HepG2 (cell line): ENCODE results near the gene MLX. TPM values are rescaled to one million over a fixed set of nuclear protein-coding genes. Genes with fewer than 3 reads are reported as not detected.
A peak's percentile ranks its signal among the peaks of the same experiment; 100 is the strongest.

ENCODE experiments used
- ELF4 ChIP-seq: sonication (generic); formaldehyde crosslinking; IDR thresholded peaks from 2 replicates; pipeline ENCODE4 v1.5.0; 2020; ENCODE audit warnings: missing genetic modification reagents, mild to moderate bottlenecking, moderate library complexity, borderline replicate concordance
- HMG20A ChIP-seq: IDR thresholded peaks from 2 replicates; pipeline ENCODE4 v1.6.1; 2016; ENCODE audit warnings: borderline replicate concordance
- MED1 ChIP-seq: sonication (generic); formaldehyde crosslinking; IDR thresholded peaks from 2 replicates; pipeline ENCODE4 v1.4.0; 2020; ENCODE audit warnings: missing genetic modification reagents
- NONO ChIP-seq, 2 experiments: fragments of 450-650 bp in 1 of 2; sonication (generic) in 1 of 2; formaldehyde crosslinking in 1 of 2; IDR thresholded peaks in 1 of 2; conservative IDR thresholded peaks in 1 of 2; 2 replicates each; pipeline versions ENCODE4 v1.6.1 to v1.8.0; 2017 to 2022; ENCODE audit warnings: mild to moderate bottlenecking in 1 of 2, missing genetic modification reagents in 1 of 2, moderate library complexity in 1 of 2
- TOPORS ChIP-seq: sonication (generic); formaldehyde crosslinking; IDR thresholded peaks from 2 replicates; pipeline ENCODE4 v1.8.0; 2023; ENCODE audit warnings: mild to moderate bottlenecking, missing genetic modification reagents
- ZNF788 ChIP-seq: sonication (generic); formaldehyde crosslinking; IDR thresholded peaks from 2 replicates; pipeline ENCODE4 v1.5.0; 2020; ENCODE audit warnings: mild to moderate bottlenecking, missing genetic modification reagents, borderline replicate concordance
- ZSCAN25 ChIP-seq: sonication (generic); formaldehyde crosslinking; IDR thresholded peaks from 2 replicates; pipeline ENCODE4 v1.8.0; 2022; ENCODE audit warnings: mild to moderate bottlenecking, missing genetic modification reagents
- polyA plus RNA-seq, 8 experiments: library from polyadenylated mRNA; depleted of rRNA in 3 of 8; stranded (reverse) in 7 of 8; unstranded in 1 of 8; fragments of >200 nt; fragmentation: Illumina TruSeq in 4 of 8; extraction: Trizol in 4 of 8; gene quantifications; 2 replicates each; pipeline versions ENCODE4 v1.2.1 to v1.2.3, GENCODE V29; 2011 to 2016; ENCODE audit warnings: low read depth in 4 of 8, missing spikeins in 1 of 8, mixed read lengths in 1 of 8; ENCODE audit not compliant: insufficient read depth in 1 of 8
- total RNA-seq, 5 experiments: library from RNA; depleted of rRNA; stranded (reverse); fragments of >200 nt; fragmentation: Illumina TruSeq; extraction: Trizol; gene quantifications; 2 replicates each; pipeline ENCODE4 v1.2.3, GENCODE V29; 2016; ENCODE audit warnings: low read depth in 1 of 5
- TF ChIP-seq, protein P1 (sequence below): sonication (generic); formaldehyde crosslinking; IDR thresholded peaks from 2 replicates; pipeline ENCODE4 v1.4.0; 2020; ENCODE audit warnings: mild to moderate bottlenecking, missing genetic modification reagents
- TF ChIP-seq, protein P2 (sequence below): sonication (generic); formaldehyde crosslinking; IDR thresholded peaks from 2 replicates; pipeline ENCODE4 v1.9.0; 2021; ENCODE audit warnings: mild to moderate bottlenecking, missing genetic modification reagents
- TF ChIP-seq, protein P3 (sequence below): sonication (generic); formaldehyde crosslinking; IDR thresholded peaks from 2 replicates; pipeline ENCODE4 v1.4.0; 2020; ENCODE audit warnings: mild to moderate bottlenecking, missing genetic modification reagents
- TF ChIP-seq, protein P4 (sequence below): sonication (generic); formaldehyde crosslinking; IDR thresholded peaks from 2 replicates; pipeline ENCODE4 v1.5.0; 2020; ENCODE audit warnings: mild to moderate bottlenecking, missing genetic modification reagents

MLX gene
- total and polyA plus RNA-seq, 2 of the 13 experiments (the other 11 are each of a cell fraction or from before 2014, with no cell fraction given): 38.9 to 74.4 TPM

DNA sequence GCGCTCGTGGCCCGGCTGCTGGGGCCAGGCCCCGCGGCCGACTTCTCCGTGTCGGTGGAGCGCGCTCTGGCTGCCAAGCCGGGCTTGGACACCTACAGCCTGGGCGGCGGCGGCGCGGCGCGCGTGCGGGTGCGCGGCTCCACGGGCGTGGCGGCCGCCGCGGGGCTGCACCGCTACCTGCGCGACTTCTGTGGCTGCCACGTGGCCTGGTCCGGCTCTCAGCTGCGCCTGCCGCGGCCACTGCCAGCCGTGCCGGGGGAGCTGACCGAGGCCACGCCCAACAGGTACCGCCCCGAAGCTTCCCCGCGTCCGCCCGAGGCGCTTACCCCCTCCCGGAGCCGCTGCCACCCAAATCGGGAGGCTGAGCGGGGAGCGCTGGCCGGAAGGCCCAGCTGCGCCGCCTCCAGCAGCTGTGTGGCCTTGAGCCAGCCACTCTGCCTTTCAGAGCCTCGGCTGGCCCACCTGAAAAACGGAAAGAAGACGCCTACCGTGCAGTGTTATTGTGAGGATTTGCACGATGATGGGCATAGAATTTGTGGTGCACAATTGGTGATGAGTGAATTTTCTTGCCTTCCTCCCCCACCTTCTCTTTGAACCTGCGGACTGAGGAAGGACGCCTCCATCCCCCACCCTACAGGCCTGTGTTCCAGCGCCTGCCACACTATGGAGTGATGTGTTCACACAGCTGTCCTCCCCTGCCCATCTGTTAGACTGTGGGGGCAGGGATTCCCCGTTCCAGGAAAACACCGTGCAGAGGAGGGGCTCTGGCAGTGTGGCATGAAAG lies 30.3 kb upstream of the MLX start (continued):
- TF ChIP-seq, protein P1, sequence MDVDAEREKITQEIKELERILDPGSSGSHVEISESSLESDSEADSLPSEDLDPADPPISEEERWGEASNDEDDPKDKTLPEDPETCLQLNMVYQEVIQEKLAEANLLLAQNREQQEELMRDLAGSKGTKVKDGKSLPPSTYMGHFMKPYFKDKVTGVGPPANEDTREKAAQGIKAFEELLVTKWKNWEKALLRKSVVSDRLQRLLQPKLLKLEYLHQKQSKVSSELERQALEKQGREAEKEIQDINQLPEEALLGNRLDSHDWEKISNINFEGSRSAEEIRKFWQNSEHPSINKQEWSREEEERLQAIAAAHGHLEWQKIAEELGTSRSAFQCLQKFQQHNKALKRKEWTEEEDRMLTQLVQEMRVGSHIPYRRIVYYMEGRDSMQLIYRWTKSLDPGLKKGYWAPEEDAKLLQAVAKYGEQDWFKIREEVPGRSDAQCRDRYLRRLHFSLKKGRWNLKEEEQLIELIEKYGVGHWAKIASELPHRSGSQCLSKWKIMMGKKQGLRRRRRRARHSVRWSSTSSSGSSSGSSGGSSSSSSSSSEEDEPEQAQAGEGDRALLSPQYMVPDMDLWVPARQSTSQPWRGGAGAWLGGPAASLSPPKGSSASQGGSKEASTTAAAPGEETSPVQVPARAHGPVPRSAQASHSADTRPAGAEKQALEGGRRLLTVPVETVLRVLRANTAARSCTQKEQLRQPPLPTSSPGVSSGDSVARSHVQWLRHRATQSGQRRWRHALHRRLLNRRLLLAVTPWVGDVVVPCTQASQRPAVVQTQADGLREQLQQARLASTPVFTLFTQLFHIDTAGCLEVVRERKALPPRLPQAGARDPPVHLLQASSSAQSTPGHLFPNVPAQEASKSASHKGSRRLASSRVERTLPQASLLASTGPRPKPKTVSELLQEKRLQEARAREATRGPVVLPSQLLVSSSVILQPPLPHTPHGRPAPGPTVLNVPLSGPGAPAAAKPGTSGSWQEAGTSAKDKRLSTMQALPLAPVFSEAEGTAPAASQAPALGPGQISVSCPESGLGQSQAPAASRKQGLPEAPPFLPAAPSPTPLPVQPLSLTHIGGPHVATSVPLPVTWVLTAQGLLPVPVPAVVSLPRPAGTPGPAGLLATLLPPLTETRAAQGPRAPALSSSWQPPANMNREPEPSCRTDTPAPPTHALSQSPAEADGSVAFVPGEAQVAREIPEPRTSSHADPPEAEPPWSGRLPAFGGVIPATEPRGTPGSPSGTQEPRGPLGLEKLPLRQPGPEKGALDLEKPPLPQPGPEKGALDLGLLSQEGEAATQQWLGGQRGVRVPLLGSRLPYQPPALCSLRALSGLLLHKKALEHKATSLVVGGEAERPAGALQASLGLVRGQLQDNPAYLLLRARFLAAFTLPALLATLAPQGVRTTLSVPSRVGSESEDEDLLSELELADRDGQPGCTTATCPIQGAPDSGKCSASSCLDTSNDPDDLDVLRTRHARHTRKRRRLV (CRISPR knock-in tag): no peak
- no peak for TF ChIP-seq NONO (IDR thresholded peaks at IDR 0.05)
- peak; percentile 83 for TF ChIP-seq NONO (CRISPR knock-in tag; conservative IDR thresholded peaks at IDR 0.05)
- TF ChIP-seq, protein P2, sequence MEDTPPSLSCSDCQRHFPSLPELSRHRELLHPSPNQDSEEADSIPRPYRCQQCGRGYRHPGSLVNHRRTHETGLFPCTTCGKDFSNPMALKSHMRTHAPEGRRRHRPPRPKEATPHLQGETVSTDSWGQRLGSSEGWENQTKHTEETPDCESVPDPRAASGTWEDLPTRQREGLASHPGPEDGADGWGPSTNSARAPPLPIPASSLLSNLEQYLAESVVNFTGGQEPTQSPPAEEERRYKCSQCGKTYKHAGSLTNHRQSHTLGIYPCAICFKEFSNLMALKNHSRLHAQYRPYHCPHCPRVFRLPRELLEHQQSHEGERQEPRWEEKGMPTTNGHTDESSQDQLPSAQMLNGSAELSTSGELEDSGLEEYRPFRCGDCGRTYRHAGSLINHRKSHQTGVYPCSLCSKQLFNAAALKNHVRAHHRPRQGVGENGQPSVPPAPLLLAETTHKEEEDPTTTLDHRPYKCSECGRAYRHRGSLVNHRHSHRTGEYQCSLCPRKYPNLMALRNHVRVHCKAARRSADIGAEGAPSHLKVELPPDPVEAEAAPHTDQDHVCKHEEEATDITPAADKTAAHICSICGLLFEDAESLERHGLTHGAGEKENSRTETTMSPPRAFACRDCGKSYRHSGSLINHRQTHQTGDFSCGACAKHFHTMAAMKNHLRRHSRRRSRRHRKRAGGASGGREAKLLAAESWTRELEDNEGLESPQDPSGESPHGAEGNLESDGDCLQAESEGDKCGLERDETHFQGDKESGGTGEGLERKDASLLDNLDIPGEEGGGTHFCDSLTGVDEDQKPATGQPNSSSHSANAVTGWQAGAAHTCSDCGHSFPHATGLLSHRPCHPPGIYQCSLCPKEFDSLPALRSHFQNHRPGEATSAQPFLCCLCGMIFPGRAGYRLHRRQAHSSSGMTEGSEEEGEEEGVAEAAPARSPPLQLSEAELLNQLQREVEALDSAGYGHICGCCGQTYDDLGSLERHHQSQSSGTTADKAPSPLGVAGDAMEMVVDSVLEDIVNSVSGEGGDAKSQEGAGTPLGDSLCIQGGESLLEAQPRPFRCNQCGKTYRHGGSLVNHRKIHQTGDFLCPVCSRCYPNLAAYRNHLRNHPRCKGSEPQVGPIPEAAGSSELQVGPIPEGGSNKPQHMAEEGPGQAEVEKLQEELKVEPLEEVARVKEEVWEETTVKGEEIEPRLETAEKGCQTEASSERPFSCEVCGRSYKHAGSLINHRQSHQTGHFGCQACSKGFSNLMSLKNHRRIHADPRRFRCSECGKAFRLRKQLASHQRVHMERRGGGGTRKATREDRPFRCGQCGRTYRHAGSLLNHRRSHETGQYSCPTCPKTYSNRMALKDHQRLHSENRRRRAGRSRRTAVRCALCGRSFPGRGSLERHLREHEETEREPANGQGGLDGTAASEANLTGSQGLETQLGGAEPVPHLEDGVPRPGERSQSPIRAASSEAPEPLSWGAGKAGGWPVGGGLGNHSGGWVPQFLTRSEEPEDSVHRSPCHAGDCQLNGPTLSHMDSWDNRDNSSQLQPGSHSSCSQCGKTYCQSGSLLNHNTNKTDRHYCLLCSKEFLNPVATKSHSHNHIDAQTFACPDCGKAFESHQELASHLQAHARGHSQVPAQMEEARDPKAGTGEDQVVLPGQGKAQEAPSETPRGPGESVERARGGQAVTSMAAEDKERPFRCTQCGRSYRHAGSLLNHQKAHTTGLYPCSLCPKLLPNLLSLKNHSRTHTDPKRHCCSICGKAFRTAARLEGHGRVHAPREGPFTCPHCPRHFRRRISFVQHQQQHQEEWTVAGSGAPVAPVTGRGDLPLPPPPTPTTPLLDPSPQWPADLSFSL (CRISPR knock-in tag): peak; percentile 47; the same call in 1 of the 2 replicates
- no peak; the same call in 1 of the 2 replicates for TF ChIP-seq ELF4 (CRISPR knock-in tag)
- peak; percentile 87 for TF ChIP-seq ZNF788 (CRISPR knock-in tag)
- TF ChIP-seq, protein P3, sequence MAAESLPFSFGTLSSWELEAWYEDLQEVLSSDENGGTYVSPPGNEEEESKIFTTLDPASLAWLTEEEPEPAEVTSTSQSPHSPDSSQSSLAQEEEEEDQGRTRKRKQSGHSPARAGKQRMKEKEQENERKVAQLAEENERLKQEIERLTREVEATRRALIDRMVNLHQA (CRISPR knock-in tag): no peak
- TF ChIP-seq, protein P4, sequence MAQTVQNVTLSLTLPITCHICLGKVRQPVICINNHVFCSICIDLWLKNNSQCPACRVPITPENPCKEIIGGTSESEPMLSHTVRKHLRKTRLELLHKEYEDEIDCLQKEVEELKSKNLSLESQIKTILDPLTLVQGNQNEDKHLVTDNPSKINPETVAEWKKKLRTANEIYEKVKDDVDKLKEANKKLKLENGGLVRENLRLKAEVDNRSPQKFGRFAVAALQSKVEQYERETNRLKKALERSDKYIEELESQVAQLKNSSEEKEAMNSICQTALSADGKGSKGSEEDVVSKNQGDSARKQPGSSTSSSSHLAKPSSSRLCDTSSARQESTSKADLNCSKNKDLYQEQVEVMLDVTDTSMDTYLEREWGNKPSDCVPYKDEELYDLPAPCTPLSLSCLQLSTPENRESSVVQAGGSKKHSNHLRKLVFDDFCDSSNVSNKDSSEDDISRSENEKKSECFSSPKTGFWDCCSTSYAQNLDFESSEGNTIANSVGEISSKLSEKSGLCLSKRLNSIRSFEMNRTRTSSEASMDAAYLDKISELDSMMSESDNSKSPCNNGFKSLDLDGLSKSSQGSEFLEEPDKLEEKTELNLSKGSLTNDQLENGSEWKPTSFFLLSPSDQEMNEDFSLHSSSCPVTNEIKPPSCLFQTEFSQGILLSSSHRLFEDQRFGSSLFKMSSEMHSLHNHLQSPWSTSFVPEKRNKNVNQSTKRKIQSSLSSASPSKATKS (CRISPR knock-in tag): no peak
- TF ChIP-seq ZSCAN25: peak; percentile 64
- TF ChIP-seq TOPORS (CRISPR knock-in tag): peak; percentile 84
- TF ChIP-seq MED1 (CRISPR knock-in tag): peak; percentile 81
- peak; percentile 51; the same call in 1 of the 2 replicates for TF ChIP-seq HMG20A (CRISPR knock-in tag)
